ENCODE measurements around the gene CEP295NL. TPM values are rescaled to one million over a fixed set of nuclear protein-coding genes. Genes with fewer than 3 reads are reported as not detected.

CEP295NL gene
- polyA plus RNA-seq, 3 donors: 0.38 to 0.81 TPM; not detected in 1

DNA sequence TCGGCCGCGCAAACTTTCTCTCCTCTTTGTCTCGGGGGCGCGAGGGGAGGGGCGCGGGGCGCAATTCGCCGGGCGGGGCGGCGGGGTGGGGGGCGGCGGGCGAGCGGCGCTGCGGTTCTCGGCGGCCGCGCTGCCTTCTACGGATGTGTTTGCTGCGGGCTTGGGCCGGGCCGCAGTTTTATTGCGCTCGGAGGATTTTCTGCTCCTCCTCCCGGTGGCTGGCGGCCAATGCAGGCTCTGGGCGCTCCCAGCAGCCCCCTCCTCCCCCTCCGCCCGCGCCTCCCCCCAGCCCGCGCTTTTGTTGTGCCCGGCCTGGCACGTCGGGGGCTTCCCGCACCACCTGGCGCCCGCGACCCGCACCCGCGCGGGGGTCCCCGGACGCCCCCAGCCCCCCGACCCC lies 22.2 kb upstream of the CEP295NL start, which contains the start of gene TIMP2:
Gene TIMP2 (minus strand): TSS at position 154 of the 400 bp plus-strand sequence. CDS start 299 bp downstream, outside the sequence.
- Mint-ChIP-seq H3K4me1 (peaks cover 42% of the 10 kb centered on the region), H3K36me3 (peaks cover 16 to 17% of the 10 kb centered on the region in 2 donors), H3K4me3 (peak within 1 kb of the TSS; percentile 94 to 95), H3K9me3 (no peaks in the 10 kb centered on the region), H3K27ac (peak within 1 kb of the TSS; percentile 91 to 98 (median 95)), H3K27me3 (ENCODE audit: low read depth in 3 of 3) (peaks cover 1 to 5% (median 4%) of the 10 kb centered on the region in 3 donors)
- intact Hi-C loops (cut with micrococcal nuclease): loop anchor here in 1 of 2 donors (2.0 to 5.0 kb wide), 2 partner anchors 42 to 62 kb away; no protein-coding TSS in a partner anchor
- Histone ChIP-seq H3K9me3 (replicated peaks in 1 of 2; ENCODE audit: control insufficient read depth in 1 of 2, insufficient read depth in 1 of 2, low read length in 2 of 2) (no peaks in the 10 kb centered on the region), H4K20me1 (ENCODE audit: insufficient read depth, low read length) (peaks cover 40% of the 10 kb centered on the region), H3K27ac (ENCODE audit: low read depth in 1 of 2, low read length in 2 of 2) (peak within 1 kb of the TSS; percentile 82 to 86), H2AFZ (ENCODE audit: insufficient read depth, low read depth, low read length, poor library complexity, severe bottlenecking) (peak within 1 kb of the TSS; percentile 79), H3K36me3 (replicated peaks in 1 of 2; ENCODE audit: control insufficient read depth in 1 of 2, insufficient read depth in 2 of 2, low read length in 2 of 2) (peaks cover 0 to 20% of the 10 kb centered on the region in 2 donors), H3K4me1 (ENCODE audit: control insufficient read depth in 1 of 2, insufficient read depth in 2 of 2, low read length in 2 of 2) (peaks cover 40 to 45% of the 10 kb centered on the region in 2 donors), H3K27me3 (ENCODE audit: control insufficient read depth in 2 of 2, insufficient read depth in 2 of 2, low read length in 2 of 2) (no peaks in the 10 kb centered on the region), H3K4me2 (replicated peaks; ENCODE audit: extremely low read depth, low read length, poor library complexity, severe bottlenecking) (peak within 1 kb of the TSS; percentile 93), H3K79me2 (ENCODE audit: insufficient read depth, low read length) (peaks cover 52% of the 10 kb centered on the region), H3K4me3 (replicated peaks in 1 of 3; ENCODE audit: low read depth in 2 of 3, low read length in 3 of 3) (peak within 1 kb of the TSS; percentile 75 to 96 (median 91)), H3K9ac (ENCODE audit: insufficient read depth, low read length, poor library complexity, severe bottlenecking) (peak within 1 kb of the TSS; percentile 73)
- TF ChIP-seq CTCF (IDR thresholded peaks at IDR 0.05): peak; percentile 63
- DNase-seq: peak; percentile 80 to 83 (median 80)
- under 1% methylated on average over 45 of the region's 52 CpGs for WGBS (ENCODE audit: insufficient coverage)

- intact Hi-C loops (cut with micrococcal nuclease): loop anchor here (2.0 to 5.0 kb wide), 5 partner anchors 42 to 62 kb away; no protein-coding TSS in a partner anchor
- Mint-ChIP-seq H3K36me3 (peaks cover 16 to 21% of the 10 kb centered on the region in 2 donors), H3K4me1 (peaks cover 48% of the 10 kb centered on the region), H3K9me3 (peaks cover 0 to 2% (median 0%) of the 10 kb centered on the region in 7 donors), H3K27me3 (ENCODE audit: low read depth in 3 of 3) (peaks cover 1 to 4% (median 1%) of the 10 kb centered on the region in 3 donors), H3K27ac (peak overlapping the region; percentile 91 to 98 (median 95)), H3K4me3 (peak overlapping the region; percentile 94 to 95)
- Histone ChIP-seq H3K4me1 (ENCODE audit: control insufficient read depth in 1 of 2, insufficient read depth in 2 of 2, low read length in 2 of 2) (peaks cover 47 to 51% of the 10 kb centered on the region in 2 donors), H2AFZ (ENCODE audit: insufficient read depth, low read depth, low read length, poor library complexity, severe bottlenecking) (no peak overlapping the region), H3K27me3 (ENCODE audit: control insufficient read depth in 2 of 2, insufficient read depth in 2 of 2, low read length in 2 of 2) (no peaks in the 10 kb centered on the region), H3K27ac (ENCODE audit: low read depth in 1 of 2, low read length in 2 of 2) (peak overlapping the region; percentile 82 to 86), H4K20me1 (ENCODE audit: insufficient read depth, low read length) (peaks cover 47% of the 10 kb centered on the region), H3K79me2 (ENCODE audit: insufficient read depth, low read length) (peaks cover 58% of the 10 kb centered on the region), H3K4me3 (replicated peaks in 1 of 3; ENCODE audit: low read depth in 2 of 3, low read length in 3 of 3) (peak overlapping the region; percentile 75 to 96 (median 91)), H3K4me2 (replicated peaks; ENCODE audit: extremely low read depth, low read length, poor library complexity, severe bottlenecking) (peak overlapping the region; percentile 93), H3K9ac (ENCODE audit: insufficient read depth, low read length, poor library complexity, severe bottlenecking) (peak overlapping the region; percentile 73), H3K9me3 (replicated peaks in 1 of 2; ENCODE audit: control insufficient read depth in 1 of 2, insufficient read depth in 1 of 2, low read length in 2 of 2) (no peaks in the 10 kb centered on the region), H3K36me3 (replicated peaks in 1 of 2; ENCODE audit: control insufficient read depth in 1 of 2, insufficient read depth in 2 of 2, low read length in 2 of 2) (peaks cover 0 to 21% of the 10 kb centered on the region in 2 donors)
- WGBS (ENCODE audit: insufficient coverage): under 1% methylated on average over 59 of the region's 64 CpGs
- no peak for DNase-seq
- no peak for TF ChIP-seq CTCF (IDR thresholded peaks at IDR 0.05)
Measured at GRCh38 chr17:78924481-78925151, 21.6 kb upstream of the CEP295NL start.

Data from CD14-positive monocyte (primary cell).